Measurements from ENCODE around the gene PLCG2. TPM values are rescaled to one million over a fixed set of nuclear protein-coding genes. Genes with fewer than 3 reads are reported as not detected.

Gene PLCG2
- total RNA-seq, 4 donors from 2014 or later, result 30.5 to 243 (median 56.2) TPM

GRCh38 chr16:81748476-81749198, 30.5 kb upstream of the PLCG2 start:
- Histone ChIP-seq H3K27me3 (no peaks in the 10 kb centered on the region), H3K36me3 (no peaks in the 10 kb centered on the region), H3K4me1 (peaks cover 0 to 24% (median 13%) of the 10 kb centered on the region in 4 donors), H3K9me3 (no peaks in the 10 kb centered on the region), H3K27ac (peak overlapping the region in 1 of 4 donors; percentile 58), H3K4me3 (no peak overlapping the region)
- peak in 1 of 3 donors; percentile 41 for DNase-seq
- TF ChIP-seq POLR2A (IDR thresholded peaks at IDR 0.05), result no peak
- no peak for TF ChIP-seq CTCF (IDR thresholded peaks at IDR 0.05)

GRCh38 chr16:81752225-81752875, 26.7 kb upstream of the PLCG2 start:
- H3K36me3 ChIP-seq, result no peaks in the 10 kb centered on the region
- H3K27me3 ChIP-seq, result no peaks in the 10 kb centered on the region
- H3K9me3 ChIP-seq, result no peaks in the 10 kb centered on the region
- peak overlapping the region in 1 of 4 donors; percentile 15 for H3K4me3 ChIP-seq
- peaks cover 0 to 20% (median 8%) of the 10 kb centered on the region in 4 donors for H3K4me1 ChIP-seq
- H3K27ac ChIP-seq, result peak overlapping the region; percentile 20 to 73 (median 46)
- peak in 2 of 3 donors; percentile 85 to 89 for DNase-seq
- TF ChIP-seq POLR2A (IDR thresholded peaks at IDR 0.05), result peak in 1 of 2 donors; percentile 7
- TF ChIP-seq CTCF (IDR thresholded peaks at IDR 0.05), result no peak

- H3K4me1 ChIP-seq, result peaks cover 0 to 20% (median 8%) of the 10 kb centered on the region in 4 donors
- peak overlapping the region; percentile 20 to 73 (median 46) for H3K27ac ChIP-seq
- no peaks in the 10 kb centered on the region for H3K9me3 ChIP-seq
Measured at GRCh38 chr16:81752876-81753227, 26.2 kb upstream of the PLCG2 start.

GRCh38 chr16:81754858-81755257, 24.2 kb upstream of the PLCG2 start:
- Histone ChIP-seq H3K27me3 (no peaks in the 10 kb centered on the region), H3K36me3 (no peaks in the 10 kb centered on the region), H3K4me3 (no peak overlapping the region), H3K4me1 (peaks cover 0 to 13% (median 8%) of the 10 kb centered on the region in 4 donors), H3K9me3 (no peaks in the 10 kb centered on the region), H3K27ac (no peak overlapping the region)
- no peak for DNase-seq
- TF ChIP-seq CTCF (IDR thresholded peaks at IDR 0.05) (no peak), POLR2A (IDR thresholded peaks at IDR 0.05) (no peak)

More at GRCh38 chr16:81752876-81753227, 26.2 kb upstream of the PLCG2 start:
- TF ChIP-seq POLR2A (IDR thresholded peaks at IDR 0.05) (no peak), CTCF (IDR thresholded peaks at IDR 0.05) (no peak)
- no peaks in the 10 kb centered on the region for H3K36me3 ChIP-seq
- no peaks in the 10 kb centered on the region for H3K27me3 ChIP-seq
- DNase-seq, result no peak
- H3K4me3 ChIP-seq, result peak overlapping the region in 1 of 4 donors; percentile 15

GRCh38 chr16:81755915-81756614, 23.0 kb upstream of the PLCG2 start:
- H3K9me3 ChIP-seq, result no peaks in the 10 kb centered on the region
- no peak for DNase-seq
- no peaks in the 10 kb centered on the region for H3K27me3 ChIP-seq
- peaks cover 0 to 13% (median 8%) of the 10 kb centered on the region in 4 donors for H3K4me1 ChIP-seq
- H3K4me3 ChIP-seq, result no peak overlapping the region
- TF ChIP-seq POLR2A (IDR thresholded peaks at IDR 0.05) (no peak), CTCF (IDR thresholded peaks at IDR 0.05) (no peak)
- H3K36me3 ChIP-seq, result no peaks in the 10 kb centered on the region
- no peak overlapping the region for H3K27ac ChIP-seq

Measured in Peyer's patch (tissue), 4 donors.